A673 (cell line): ENCODE results near the gene EXOSC10.

ENCODE experiments used
- CTCF ChIP-seq: fragments of 300-800, 200-600 bp; sonication (generic); conservative IDR thresholded peaks from 2 replicates; pipeline ENCODE4 v1.5.1; 2017; ENCODE audit warnings: low read depth, mild to moderate bottlenecking, antibody characterized with exemption, low read length, moderate library complexity, mixed read lengths
- EZH2 ChIP-seq: fragments of 200-600 bp; sonication (generic); IDR thresholded peaks from 2 replicates; pipeline ENCODE4 v1.6.1; 2017; ENCODE audit warnings: borderline replicate concordance, low read depth, mild to moderate bottlenecking, mixed read lengths, antibody characterized with exemption, low read length; ENCODE audit not compliant: poor library complexity, severe bottlenecking

- TF ChIP-seq CTCF (no peak), EZH2 (no peak)
Measured at GRCh38 chr1:11062965-11063401, 36.7 kb downstream of the EXOSC10 start.
